COLO668 (cell line): Measurements from ENCODE around the gene BRINP1.

Source experiments
- DNase-seq: peaks from one replicate; lab custom pipeline; 2025; ENCODE audit not compliant: unreplicated experiment; lab: John Stamatoyannopoulos, UW

Gene BRINP1

GRCh38 chr9:119343059-119343990, 25.9 kb downstream of the BRINP1 start:
- DNase-seq = no peak

GRCh38 chr9:119339056-119339455, 30.2 kb downstream of the BRINP1 start:
- no peak for DNase-seq

GRCh38 chr9:119337573-119337972, 31.7 kb downstream of the BRINP1 start:
- DNase-seq = no peak

GRCh38 chr9:119334745-119335144, 34.5 kb downstream of the BRINP1 start:
- no peak for DNase-seq

GRCh38 chr9:119333507-119334229, 35.6 kb downstream of the BRINP1 start:
- no peak for DNase-seq

GRCh38 chr9:119332522-119332921, 36.7 kb downstream of the BRINP1 start:
- DNase-seq = no peak

GRCh38 chr9:119322184-119322583, 47.1 kb downstream of the BRINP1 start:
- no peak for DNase-seq

GRCh38 chr9:119318371-119318770, 50.9 kb downstream of the BRINP1 start:
- DNase-seq = no peak

GRCh38 chr9:119313846-119314245, 55.4 kb downstream of the BRINP1 start:
- no peak for DNase-seq

GRCh38 chr9:119310741-119311140, 58.5 kb downstream of the BRINP1 start:
- DNase-seq = no peak

GRCh38 chr9:119307471-119307870, 61.8 kb downstream of the BRINP1 start:
- DNase-seq = no peak

- DNase-seq = no peak
Measured at GRCh38 chr9:119304555-119304954, 64.7 kb downstream of the BRINP1 start.

- no peak for DNase-seq
Measured at GRCh38 chr9:119302988-119303698, 66.1 kb downstream of the BRINP1 start.

- DNase-seq = no peak
Measured at GRCh38 chr9:119298076-119298853, 71.0 kb downstream of the BRINP1 start.

- DNase-seq = no peak
Measured at GRCh38 chr9:119291554-119291953, 77.7 kb downstream of the BRINP1 start.

- DNase-seq = peak; percentile 50
Measured at GRCh38 chr9:119289740-119290433, 79.3 kb downstream of the BRINP1 start.

- DNase-seq = no peak
Measured at GRCh38 chr9:119284587-119285337, 84.5 kb downstream of the BRINP1 start.

GRCh38 chr9:119284118-119284517, 85.1 kb downstream of the BRINP1 start:
- no peak for DNase-seq

GRCh38 chr9:119283078-119283794, 86.0 kb downstream of the BRINP1 start:
- DNase-seq = no peak
